HepG2 (cell line): ENCODE measurements around the gene GPR183. TPM values are rescaled to one million over a fixed set of nuclear protein-coding genes. Genes with fewer than 3 reads are reported as not detected.

ENCODE experiments used
- ATAC-seq: fragments of 200-7000 bp; cut with Tn5 transposase; 3 replicates; pipeline ENCODE4 v1.9.1; 2020; ENCODE audit warnings: mild to moderate bottlenecking, moderate library complexity
- BruUV-seq: library from RNA; stranded (reverse); fragments of 400-500 nt; replicated peaks from 2 replicates; lab custom pipeline; 2021; lab: Mats Ljungman, UMichigan
- CTCF ChIA-PET: fragments of 300-600 bp; formaldehyde crosslinking; extraction: SDS; loops from one replicate; lab custom pipeline; 2021; ENCODE audit warnings: low total read pairs, inconsistent platforms, low intra/inter-chr PET ratio; lab: Yijun Ruan, JAX
- POLR2A ChIA-PET: fragments of 350-600 bp; sonication (Branson Sonifier 250); formaldehyde crosslinking; loops from one replicate; lab custom pipeline; 2020; ENCODE audit warnings: antibody characterized with exemption, inconsistent platforms; lab: Yijun Ruan, JAX
- DNase-seq: peaks from one replicate; pipeline ENCODE4 v3.0.0-alpha.2; 2015; ENCODE audit warnings: low spot score
- FAIRE-seq: peaks from 3 replicates; lab custom pipeline; 2011; peaks lifted over from hg19 to GRCh38; lab: Jason Lieb, UNC
- H2AFZ ChIP-seq: one replicate; pipeline ENCODE4 v1.6.1; 2011; ENCODE audit warnings: low read length, inconsistent platforms
- H3K27ac ChIP-seq: fragments of 300-600 bp; 3 replicates; pipeline ENCODE4 v1.8.0; 2011; ENCODE audit warnings: mixed run types, mild to moderate bottlenecking, mixed read lengths, low read length, inconsistent platforms; ENCODE audit not compliant: insufficient read depth; ENCODE audit errors: extremely low read length
- H3K27me3 ChIP-seq, 2 experiments: fragments of 200-600 bp in 1 of 2; 2 replicates in 1 of 2; 3 replicates in 1 of 2; pipeline versions ENCODE4 v1.6.0 to v1.8.0; 2011; ENCODE audit warnings: low read length in 2 of 2, mild to moderate bottlenecking in 2 of 2, moderate library complexity in 2 of 2, inconsistent platforms in 1 of 2; ENCODE audit not compliant: insufficient read depth in 2 of 2, control insufficient read depth in 1 of 2
- H3K36me3 ChIP-seq, 2 experiments: fragments of 200-600 bp in 1 of 2; replicated peaks in 1 of 2; 2 replicates in 1 of 2; 3 replicates in 1 of 2; pipeline versions ENCODE4 v1.5.1 to v1.8.0; 2011; ENCODE audit warnings: low read length in 2 of 2, inconsistent platforms in 1 of 2; ENCODE audit not compliant: insufficient read depth in 2 of 2, control insufficient read depth in 1 of 2
- H3K4me1 ChIP-seq: 2 replicates; pipeline ENCODE4 v1.5.1; 2012; ENCODE audit warnings: low read length, inconsistent platforms; ENCODE audit not compliant: insufficient read depth
- H3K4me2 ChIP-seq: 2 replicates; pipeline ENCODE4 v1.6.0; 2011; ENCODE audit warnings: low read depth, low read length, inconsistent platforms
- H3K4me3 ChIP-seq, 3 experiments: fragments of 200-600 bp in 1 of 3; sonication (generic), shearing (Covaris generic) in 1 of 3; replicated peaks in 1 of 3; 2 replicates each; pipeline ENCODE4 v1.5.1; 2011 to 2016; ENCODE audit warnings: low read length in 3 of 3, inconsistent platforms in 2 of 3, low read depth in 2 of 3, mild to moderate bottlenecking in 2 of 3, control low read depth in 1 of 3, mixed read lengths in 1 of 3; ENCODE audit not compliant: insufficient read depth in 1 of 3
- H3K79me2 ChIP-seq: one replicate; pipeline ENCODE4 v1.6.1; 2011; ENCODE audit warnings: low read length, inconsistent platforms; ENCODE audit not compliant: insufficient read depth
- H3K9ac ChIP-seq: 2 replicates; pipeline ENCODE4 v1.6.0; 2011; ENCODE audit warnings: mild to moderate bottlenecking, low read depth, low read length, inconsistent platforms; ENCODE audit not compliant: insufficient read depth
- H3K9me3 ChIP-seq: 2 replicates; pipeline ENCODE4 v1.5.1; 2012; ENCODE audit warnings: mild to moderate bottlenecking, low read length
- H4K20me1 ChIP-seq: 2 replicates; pipeline ENCODE4 v1.6.0; 2011; ENCODE audit warnings: inconsistent platforms, mild to moderate bottlenecking, low read length, moderate library complexity; ENCODE audit not compliant: insufficient read depth
- BCL6 ChIP-seq: IDR thresholded peaks from 2 replicates; pipeline ENCODE4 v1.6.1; 2016; ENCODE audit warnings: missing genetic modification reagents, missing compliant biosample characterization
- GFI1 ChIP-seq: sonication (generic); formaldehyde crosslinking; IDR thresholded peaks from 2 replicates; pipeline ENCODE4 v1.5.0; 2020; ENCODE audit warnings: missing genetic modification reagents, mild to moderate bottlenecking, borderline replicate concordance
- HNRNPK ChIP-seq: fragments of 200-400 bp; formaldehyde crosslinking; IDR thresholded peaks from 2 replicates; pipeline ENCODE4 v1.6.1; 2018; ENCODE audit warnings: low read length, low read depth, moderate library complexity, mild to moderate bottlenecking; ENCODE audit not compliant: poor library complexity, severe bottlenecking
- IRF1 ChIP-seq: sonication (generic); formaldehyde crosslinking; IDR thresholded peaks from 2 replicates; pipeline ENCODE4 v1.4.0; 2020; ENCODE audit warnings: low read depth, mild to moderate bottlenecking, missing genetic modification reagents
- MTF2 ChIP-seq: sonication (generic); formaldehyde crosslinking; IDR thresholded peaks from 2 replicates; pipeline ENCODE4 v1.5.0; 2020; ENCODE audit warnings: missing genetic modification reagents, borderline replicate concordance
- NONO ChIP-seq, 2 experiments: fragments of 450-650 bp in 1 of 2; sonication (generic) in 1 of 2; formaldehyde crosslinking in 1 of 2; IDR thresholded peaks in 1 of 2; conservative IDR thresholded peaks in 1 of 2; 2 replicates each; pipeline versions ENCODE4 v1.6.1 to v1.8.0; 2017 to 2022; ENCODE audit warnings: mild to moderate bottlenecking in 1 of 2, missing genetic modification reagents in 1 of 2, moderate library complexity in 1 of 2
- RBM22 ChIP-seq: fragments of 200-400 bp; formaldehyde crosslinking; optimal IDR thresholded peaks from 2 replicates; pipeline ENCODE3; 2017; ENCODE audit warnings: mild to moderate bottlenecking, low read length, moderate library complexity
- SMC3 ChIP-seq: IDR thresholded peaks from 2 replicates; pipeline ENCODE4 v1.6.1; 2011; ENCODE audit warnings: low read length, improper control_type of control experiment
- SUZ12 ChIP-seq: fragments of 150-350 bp; IDR thresholded peaks from 2 replicates; pipeline ENCODE4 v1.6.1; 2014; ENCODE audit warnings: low read depth, low read length
- THAP7 ChIP-seq: sonication (generic); formaldehyde crosslinking; IDR thresholded peaks from 2 replicates; pipeline ENCODE4 v1.8.1; 2023; ENCODE audit warnings: mild to moderate bottlenecking, missing genetic modification reagents
- ZC3H4 ChIP-seq: sonication (generic); formaldehyde crosslinking; IDR thresholded peaks from 2 replicates; pipeline ENCODE4 v1.4.0; 2020; ENCODE audit warnings: missing genetic modification reagents, borderline replicate concordance
- ZNF251 ChIP-seq: sonication (generic); formaldehyde crosslinking; IDR thresholded peaks from 2 replicates; pipeline ENCODE4 v1.9.0; 2021; ENCODE audit warnings: mild to moderate bottlenecking, missing genetic modification reagents
- ZNF710 ChIP-seq: sonication (generic); formaldehyde crosslinking; IDR thresholded peaks from 2 replicates; pipeline ENCODE4 v1.5.0; 2020; ENCODE audit warnings: mild to moderate bottlenecking, missing genetic modification reagents, borderline replicate concordance
- WGBS: methylation state at CpG from one replicate; pipeline ENCODE4 v1.1.6; 2017; ENCODE audit warnings: low lambda C conversion rate; 5-methylcytosine and 5-hydroxymethylcytosine counted together
- in situ Hi-C: cut with HindIII; loops from 2 replicates; pipeline ENCODE4 v1.10.0; 2017; ENCODE audit warnings: low pct_unique_long_range_greater_than_20kb; ENCODE audit not compliant: extremely low pct_ligation_motif_present
- intact Hi-C: fragments of 100-400 bp; cut with micrococcal nuclease; formaldehyde crosslinking; loops from one replicate; pipeline ENCODE4 v1.10.0; 2022; ENCODE audit not compliant: unreplicated experiment
- polyA plus RNA-seq, 8 experiments: library from polyadenylated mRNA; depleted of rRNA in 3 of 8; stranded (reverse) in 7 of 8; unstranded in 1 of 8; fragments of >200 nt; fragmentation: Illumina TruSeq in 4 of 8; extraction: Trizol in 4 of 8; gene quantifications; 2 replicates each; pipeline versions ENCODE4 v1.2.1 to v1.2.3, GENCODE V29; 2011 to 2016; ENCODE audit warnings: low read depth in 4 of 8, missing spikeins in 1 of 8, mixed read lengths in 1 of 8; ENCODE audit not compliant: insufficient read depth in 1 of 8
- total RNA-seq, 5 experiments: library from RNA; depleted of rRNA; stranded (reverse); fragments of >200 nt; fragmentation: Illumina TruSeq; extraction: Trizol; gene quantifications; 2 replicates each; pipeline ENCODE4 v1.2.3, GENCODE V29; 2016; ENCODE audit warnings: low read depth in 1 of 5

Gene GPR183
- total and polyA plus RNA-seq, 2 of the 13 experiments (the other 11 are each of a cell fraction or from before 2014, with no cell fraction given): not detected

GRCh38 chr13:99261059-99261458 is 46.1 kb downstream of the GPR183 start (continued):
- TF ChIP-seq IRF1 (CRISPR knock-in tag): no peak
- TF ChIP-seq HNRNPK: no peak

GRCh38 chr13:99260216-99260615 is 47.0 kb downstream of the GPR183 start:
- WGBS: 78% methylated on average over 5 of the region's 5 CpGs
- no peaks in the 10 kb centered on the region for H3K9me3 ChIP-seq
- FAIRE-seq: no peak
- POLR2A ChIA-PET: interaction anchor here (2.3 kb wide), 1 partner anchor 59 kb away, joined by 5 read pairs; the partner anchor contains the start of gene UBAC2
- peaks cover 2 to 7% of the 10 kb centered on the region in 2 experiments; a peak in 4 of 5 replicates for H3K36me3 ChIP-seq
- no peaks in the 10 kb centered on the region for H3K27me3 ChIP-seq
- in situ Hi-C loops (loop anchor here (5.0 to 10.0 kb wide), 2 partner anchors 83 to 175 kb away; no protein-coding TSS in a partner anchor), intact Hi-C loops (loop anchor here (2.0 kb wide), 1 partner anchor 59 kb away; the partner anchor contains the start of gene UBAC2)
- CTCF ChIA-PET: no interaction called here
- no peak overlapping the region for H3K9ac ChIP-seq
- no peak overlapping the region for H3K27ac ChIP-seq
- H4K20me1 ChIP-seq: peaks cover 4% of the 10 kb centered on the region; the same call in 1 of the 2 replicates
- H3K79me2 ChIP-seq: no peaks in the 10 kb centered on the region
- H3K4me2 ChIP-seq: no peak overlapping the region
- no peak for DNase-seq
- peaks cover 30% of the 10 kb centered on the region for H3K4me1 ChIP-seq
- H3K4me3 ChIP-seq: no peak overlapping the region
- BruUV-seq: no TSS peak
- no peak overlapping the region for H2AFZ ChIP-seq
- ATAC-seq: no peak
- TF ChIP-seq RBM22 (peak; percentile 32), ZC3H4 (CRISPR knock-in tag) (no peak)

- ChIA-PET POLR2A (interaction anchor here (2.3 kb wide), 1 partner anchor 58 kb away, joined by 5 read pairs; the partner anchor contains the start of gene UBAC2), CTCF (no interaction called here)
- BruUV-seq: no TSS peak
- Histone ChIP-seq H3K36me3 (peaks cover 6 to 12% of the 10 kb centered on the region in 2 experiments; a peak in 4 of 5 replicates), H2AFZ (no peak overlapping the region), H3K4me2 (no peak overlapping the region), H3K27me3 (no peaks in the 10 kb centered on the region), H3K4me1 (peaks cover 30% of the 10 kb centered on the region), H3K9ac (no peak overlapping the region), H3K9me3 (no peaks in the 10 kb centered on the region), H3K4me3 (no peak overlapping the region), H3K79me2 (no peaks in the 10 kb centered on the region), H4K20me1 (peaks cover 3% of the 10 kb centered on the region; the same call in 1 of the 2 replicates), H3K27ac (no peak overlapping the region)
- no peak for ATAC-seq
- in situ Hi-C loops: no loop called here
- intact Hi-C loops: no loop called here
- DNase-seq: no peak
- 100% methylated on average over 3 of the region's 3 CpGs for WGBS
- TF ChIP-seq MTF2 (CRISPR knock-in tag) (no peak), BCL6 (no peak), NONO (IDR thresholded peaks at IDR 0.05) (no peak), NONO (CRISPR knock-in tag; conservative IDR thresholded peaks at IDR 0.05) (no peak), GFI1 (no peak), SUZ12 (no peak), ZNF710 (CRISPR knock-in tag) (no peak), ZNF251 (CRISPR knock-in tag) (no peak), SMC3 (no peak), THAP7 (no peak)
- FAIRE-seq: no peak
Measured at GRCh38 chr13:99258946-99259345, 48.3 kb downstream of the GPR183 start.
